Kidney capillary endothelial cell (primary cell): ENCODE measurements around the gene IMPG1.

Experiments used
- DNase-seq: peaks from one replicate; pipeline ENCODE4 v3.0.0-alpha.2; 2018; ENCODE audit warnings: low spot score

IMPG1 gene

DNA sequence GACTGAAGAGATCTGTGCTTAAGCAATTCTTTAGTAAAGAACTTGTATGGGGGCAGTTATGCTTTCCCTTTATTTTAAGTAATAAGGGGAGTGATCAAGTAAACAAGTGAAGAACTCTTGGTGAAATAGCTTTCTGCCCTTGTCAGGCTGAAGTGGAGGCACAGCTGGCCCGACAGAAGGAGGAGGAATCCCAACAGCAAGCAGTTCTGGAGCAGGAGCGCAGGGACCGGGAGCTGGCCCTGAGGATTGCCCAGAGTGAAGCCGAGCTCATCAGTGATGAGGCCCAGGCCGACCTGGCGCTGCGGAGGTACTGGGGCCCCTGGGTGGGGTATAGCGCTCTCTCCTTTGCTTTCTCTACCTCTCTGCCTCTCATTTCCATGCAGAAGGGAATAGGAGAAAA is 180.1 kb downstream of the IMPG1 start:
- DNase-seq: no peak

DNA sequence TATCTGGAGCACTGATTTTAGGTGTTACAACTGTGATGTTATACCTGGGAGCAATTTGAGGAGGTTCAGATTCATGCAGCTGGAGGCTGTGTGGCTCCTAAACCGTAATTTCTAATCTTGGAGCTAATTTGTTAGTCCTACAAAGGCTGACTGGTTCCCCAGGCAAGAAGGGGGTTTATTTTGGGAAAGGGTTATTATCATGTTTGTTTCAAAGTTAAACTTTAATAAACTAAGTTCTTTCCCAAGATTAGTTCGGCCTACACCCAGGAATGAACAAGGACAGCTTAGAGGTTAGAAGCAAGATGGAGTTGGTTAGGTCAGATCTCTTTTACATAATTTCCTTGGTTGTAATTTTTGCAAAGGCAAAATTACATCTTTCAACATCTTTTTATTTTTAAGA is 187.6 kb downstream of the IMPG1 start:
- DNase-seq: no peak

DNA sequence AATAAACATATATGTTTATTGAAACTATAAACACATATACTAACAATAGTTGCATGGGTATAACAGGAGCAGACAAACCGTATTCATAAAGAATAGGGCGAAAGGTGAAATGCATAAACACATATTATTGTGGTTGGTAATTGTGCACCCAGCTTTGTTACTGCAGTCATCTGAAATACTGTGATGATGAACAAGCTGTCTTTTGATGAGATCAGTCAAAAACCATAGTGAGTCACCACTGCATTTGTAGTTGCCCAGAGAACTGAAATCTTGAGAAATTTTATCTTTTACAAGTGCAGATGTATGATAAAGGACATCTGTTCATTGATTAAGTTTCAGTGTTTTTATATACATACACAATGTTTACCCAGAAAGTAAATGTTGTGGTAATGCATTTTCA is 189.7 kb downstream of the IMPG1 start:
- peak; percentile 19 for DNase-seq

DNA sequence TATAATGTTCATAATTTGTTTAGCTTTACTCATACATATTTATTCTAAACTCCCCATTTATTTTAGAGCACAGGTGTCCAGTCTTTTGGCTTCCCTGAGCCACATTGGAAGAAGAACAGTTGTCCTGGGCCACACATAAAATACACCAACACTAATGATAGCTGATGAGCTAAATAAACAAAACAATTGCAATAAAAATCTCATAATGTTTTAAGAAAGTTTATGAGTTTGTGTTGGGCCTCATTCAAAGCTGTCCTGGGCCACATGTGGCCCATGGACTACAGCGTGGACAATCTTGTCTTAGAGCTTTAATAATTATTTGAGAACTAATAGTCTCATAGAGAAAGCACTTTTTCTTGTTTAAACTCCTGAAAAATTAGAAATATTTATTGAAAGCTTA is 192.2 kb downstream of the IMPG1 start:
- no peak for DNase-seq

DNA sequence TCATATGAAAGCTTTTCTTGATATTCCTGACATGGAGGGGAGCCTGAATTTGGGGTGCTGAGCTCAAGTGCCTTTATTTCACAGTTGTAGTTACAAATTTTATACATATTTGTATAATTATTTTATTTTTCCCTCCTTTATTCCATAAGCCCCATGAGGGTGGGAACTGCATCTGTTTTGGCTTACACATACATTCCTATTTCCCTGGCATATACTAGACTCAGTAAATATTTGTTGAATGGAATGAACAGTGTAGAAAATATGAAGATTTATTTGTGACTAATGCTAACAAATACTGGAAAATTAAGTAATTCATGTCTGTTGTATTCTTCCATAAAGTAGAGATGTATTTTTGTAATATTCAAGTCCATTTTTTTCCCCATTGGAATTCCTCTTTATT is 196.3 kb downstream of the IMPG1 start:
- DNase-seq: no peak

DNA sequence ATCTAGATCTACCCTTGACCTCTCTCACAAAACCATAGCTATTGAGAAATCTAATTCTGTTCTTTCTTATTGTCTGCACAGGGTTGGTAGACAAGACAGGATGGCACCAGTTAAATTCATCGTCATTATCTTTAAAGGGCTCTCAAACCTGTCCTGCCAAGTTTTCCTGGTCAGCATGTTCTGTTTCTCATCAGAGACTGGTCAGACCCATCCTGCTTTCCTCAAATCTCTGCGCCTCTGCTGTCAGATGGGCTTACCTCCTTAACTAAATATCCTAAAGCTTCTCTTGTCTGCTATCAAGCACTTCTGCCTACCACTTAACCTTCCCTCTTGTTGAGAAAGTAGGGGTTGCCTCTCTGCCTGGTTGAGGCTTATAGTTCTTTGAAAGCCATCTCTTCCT is 198.2 kb downstream of the IMPG1 start:
- no peak for DNase-seq
